Skeletal muscle cell (primary cell): Measurements from ENCODE around the gene TDRKH.
A peak's percentile ranks its signal among the peaks of the same experiment; 100 is the strongest.

ENCODE experiments used
- DNase-seq: peaks from one replicate; pipeline ENCODE4 v3.0.0-alpha.2; 2010; ENCODE audit warnings: low read depth
- H3K4me3 ChIP-seq: 2 replicates; pipeline ENCODE4 v1.5.1; 2011; ENCODE audit warnings: low read depth, mild to moderate bottlenecking, control low read depth, low read length, moderate library complexity

TDRKH gene

GRCh38 chr1:151825204-151825603, 34.9 kb upstream of the TDRKH start:
- H3K4me3 ChIP-seq, result no peak overlapping the region
- no peak for DNase-seq

- no peak for DNase-seq
- H3K4me3 ChIP-seq, result no peak overlapping the region
Observed at GRCh38 chr1:151823175-151823574, 32.9 kb upstream of the TDRKH start.

GRCh38 chr1:151822404-151822803, 32.1 kb upstream of the TDRKH start:
- H3K4me3 ChIP-seq, result no peak overlapping the region
- DNase-seq, result no peak

- H3K4me3 ChIP-seq, result no peak overlapping the region
- DNase-seq, result no peak
Observed at GRCh38 chr1:151820940-151821339, 30.6 kb upstream of the TDRKH start.

- no peak for DNase-seq
- H3K4me3 ChIP-seq, result no peak overlapping the region
Observed at GRCh38 chr1:151819976-151820623, 29.8 kb upstream of the TDRKH start.

GRCh38 chr1:151819227-151819835, 29.0 kb upstream of the TDRKH start:
- DNase-seq, result no peak
- no peak overlapping the region for H3K4me3 ChIP-seq

GRCh38 chr1:151817353-151817730, 27.0 kb upstream of the TDRKH start:
- DNase-seq, result no peak
- no peak overlapping the region for H3K4me3 ChIP-seq

- no peak overlapping the region for H3K4me3 ChIP-seq
- DNase-seq, result no peak
Observed at GRCh38 chr1:151816548-151817352, 26.4 kb upstream of the TDRKH start.

- H3K4me3 ChIP-seq, result no peak overlapping the region
- DNase-seq, result no peak
Observed at GRCh38 chr1:151815716-151816327, 25.5 kb upstream of the TDRKH start.

GRCh38 chr1:151814971-151815545, 24.8 kb upstream of the TDRKH start:
- no peak for DNase-seq
- H3K4me3 ChIP-seq, result no peak overlapping the region

- DNase-seq, result no peak
- no peak overlapping the region for H3K4me3 ChIP-seq
Observed at GRCh38 chr1:151814426-151814825, 24.1 kb upstream of the TDRKH start.

- no peak overlapping the region for H3K4me3 ChIP-seq
- DNase-seq, result no peak
Observed at GRCh38 chr1:151813271-151813977, 23.1 kb upstream of the TDRKH start.

GRCh38 chr1:151811181-151811580, 20.9 kb upstream of the TDRKH start:
- H3K4me3 ChIP-seq, result no peak overlapping the region
- peak; percentile 65 for DNase-seq

- H3K4me3 ChIP-seq, result no peak overlapping the region
- DNase-seq, result no peak
Observed at GRCh38 chr1:151809985-151810556, 19.8 kb upstream of the TDRKH start.

- H3K4me3 ChIP-seq, result no peak overlapping the region
- DNase-seq, result no peak
Observed at GRCh38 chr1:151809290-151809984, 19.1 kb upstream of the TDRKH start.

GRCh38 chr1:151807766-151808165, 17.5 kb upstream of the TDRKH start:
- H3K4me3 ChIP-seq, result no peak overlapping the region
- DNase-seq, result no peak

GRCh38 chr1:151807131-151807530, 16.8 kb upstream of the TDRKH start:
- no peak overlapping the region for H3K4me3 ChIP-seq
- DNase-seq, result no peak

- no peak overlapping the region for H3K4me3 ChIP-seq
- no peak for DNase-seq
Observed at GRCh38 chr1:151806170-151806569, 15.9 kb upstream of the TDRKH start.
